HCT116 (cell line): ENCODE results near the gene ANKRD16. TPM values are rescaled to one million over a fixed set of nuclear protein-coding genes. Genes with fewer than 3 reads are reported as not detected.

Experiments used
- ATAC-seq: fragments of 200-7000 bp; cut with Tn5 transposase; 2 replicates; pipeline ENCODE4 v1.9.1; 2020; ENCODE audit warnings: mild to moderate bottlenecking, moderate library complexity
- BruUV-seq: library from RNA; stranded (reverse); fragments of 400-500 nt; replicated peaks from 2 replicates; lab custom pipeline; 2021; lab: Mats Ljungman, UMichigan
- CTCF ChIA-PET: fragments of 300-600 bp; sonication (Branson Sonifier 250); formaldehyde crosslinking; loops from one replicate; lab custom pipeline; 2021; ENCODE audit warnings: antibody characterized with exemption; lab: Charles Lee
- POLR2A ChIA-PET: fragments of 300-600, 350-600 bp; sonication (Branson Sonifier 250); formaldehyde crosslinking; loops from one replicate; lab custom pipeline; 2021; ENCODE audit warnings: antibody characterized with exemption; lab: Charles Lee
- RAD21 ChIA-PET, 2 experiments: fragments of 300-600 bp; sonication (Branson Sonifier 250); formaldehyde crosslinking; loops; one replicate each; lab custom pipeline; 2023; ENCODE audit warnings: low total read pairs in 2 of 2; ENCODE audit not compliant: uncharacterized antibody in 2 of 2, unreplicated experiment in 2 of 2, low non-redundant PET in 1 of 2; lab: Charles Lee
- DNase-seq: peaks from one replicate; pipeline ENCODE4 v3.0.0-alpha.2; 2010; ENCODE audit warnings: low read depth, low spot score
- H2AFZ ChIP-seq: fragments of 200-600 bp; shearing (Covaris generic), sonication (generic); 2 replicates; pipeline ENCODE4 v1.6.1; 2017; ENCODE audit warnings: low read depth, mixed run types, mixed read lengths, antibody characterized with exemption, low read length; ENCODE audit not compliant: poor library complexity, severe bottlenecking
- H3K27ac ChIP-seq: 2 replicates; pipeline ENCODE4 v1.5.1; 2012; ENCODE audit warnings: low read depth, low read length
- H3K27me3 ChIP-seq: fragments of 200-600 bp; sonication (generic); 2 replicates; pipeline ENCODE4 v1.6.1; 2016; ENCODE audit warnings: mixed run types, low read length, mixed read lengths; ENCODE audit not compliant: insufficient read depth
- H3K36me3 ChIP-seq, 2 experiments: fragments of 200-500 bp in 1 of 2; fragments of 200-600 bp in 1 of 2; sonication (Bioruptor generic) in 1 of 2; sonication (generic) in 1 of 2; 2 replicates each; pipeline versions ENCODE4 v1.5.1 to v1.6.1; 2014 to 2016; ENCODE audit warnings: low read length in 2 of 2, inconsistent platforms in 1 of 2, mixed read lengths in 1 of 2, mixed run types in 1 of 2; ENCODE audit not compliant: insufficient read depth in 2 of 2, control insufficient read depth in 1 of 2
- H3K4me1 ChIP-seq, 2 experiments: fragments of 200-600 bp in 1 of 2; sonication (generic) in 1 of 2; 2 replicates each; pipeline versions ENCODE4 v1.5.1 to v1.6.1; 2012 to 2017; ENCODE audit warnings: low read length in 2 of 2, inconsistent platforms in 1 of 2, mild to moderate bottlenecking in 1 of 2, mixed read lengths in 1 of 2, mixed run types in 1 of 2, moderate library complexity in 1 of 2; ENCODE audit not compliant: insufficient read depth in 2 of 2, control insufficient read depth in 1 of 2
- H3K4me2 ChIP-seq: fragments of 200-600 bp; sonication (generic); 2 replicates; pipeline ENCODE4 v1.6.1; 2017; ENCODE audit warnings: mixed run types, low read length, mixed read lengths
- H3K4me3 ChIP-seq, 2 experiments: fragments of 200-600 bp in 1 of 2; sonication (generic) in 1 of 2; replicated peaks in 1 of 2; 2 replicates each; pipeline ENCODE4 v1.5.1; 2011 to 2016; ENCODE audit warnings: low read length in 2 of 2, control low read depth in 1 of 2, low read depth in 1 of 2, mild to moderate bottlenecking in 1 of 2, mixed read lengths in 1 of 2, mixed run types in 1 of 2
- H3K79me2 ChIP-seq: fragments of 200-600 bp; sonication (generic); 2 replicates; pipeline ENCODE4 v1.6.1; 2017; ENCODE audit warnings: mild to moderate bottlenecking, mixed run types, low read length, moderate library complexity, mixed read lengths; ENCODE audit not compliant: insufficient read depth
- H3K9ac ChIP-seq: fragments of 200-600 bp; sonication (generic); 2 replicates; pipeline ENCODE4 v1.6.1; 2016; ENCODE audit warnings: low read length, mixed read lengths
- H3K9me2 ChIP-seq: fragments of 200-600 bp; sonication (generic), shearing (Covaris generic); 2 replicates; pipeline ENCODE4 v1.6.1; 2017; ENCODE audit warnings: mixed run types, mild to moderate bottlenecking, moderate library complexity; ENCODE audit not compliant: insufficient read depth
- H3K9me3 ChIP-seq, 2 experiments: fragments of 200-500 bp in 1 of 2; fragments of 200-600 bp in 1 of 2; sonication (Bioruptor generic) in 1 of 2; sonication (generic) in 1 of 2; 2 replicates each; pipeline ENCODE4 v1.6.1; 2014 to 2017; ENCODE audit warnings: low read length in 2 of 2, mixed read lengths in 2 of 2, inconsistent platforms in 1 of 2, low read depth in 1 of 2, mild to moderate bottlenecking in 1 of 2, mixed run types in 1 of 2, moderate library complexity in 1 of 2; ENCODE audit not compliant: control insufficient read depth in 1 of 2, insufficient read depth in 1 of 2
- H4K20me1 ChIP-seq: fragments of 200-600 bp; sonication (generic), shearing (Covaris generic); 2 replicates; pipeline ENCODE4 v1.6.1; 2017; ENCODE audit warnings: mixed run types, mild to moderate bottlenecking, moderate library complexity; ENCODE audit not compliant: insufficient read depth
- CBX3 ChIP-seq: IDR thresholded peaks from 2 replicates; pipeline ENCODE4 v1.6.1; 2012; ENCODE audit warnings: low read depth
- EGR1 ChIP-seq: IDR thresholded peaks from 2 replicates; pipeline ENCODE4 v1.6.1; 2012; ENCODE audit warnings: low read depth
- ELF1 ChIP-seq: IDR thresholded peaks from 2 replicates; pipeline ENCODE4 v1.6.1; 2012; ENCODE audit warnings: low read depth, borderline replicate concordance
- EZH2phosphoT487 ChIP-seq: fragments of 200-600 bp; IDR thresholded peaks from 2 replicates; pipeline ENCODE4 v1.6.1; 2018; ENCODE audit warnings: antibody characterized with exemption, borderline replicate concordance
- POLR2A ChIP-seq: IDR thresholded peaks from 2 replicates; pipeline ENCODE4 v1.7.0; 2011; ENCODE audit warnings: borderline replicate concordance; ENCODE audit not compliant: insufficient read depth, insufficient read length; ENCODE audit errors: extremely low read depth
- POLR2AphosphoS5 ChIP-seq: IDR thresholded peaks from 2 replicates; pipeline ENCODE4 v1.6.1; 2011; ENCODE audit warnings: mild to moderate bottlenecking, low read depth, low read length, moderate library complexity
- SIN3A ChIP-seq: IDR thresholded peaks from 2 replicates; pipeline ENCODE4 v1.6.1; 2012; ENCODE audit warnings: low read depth
- SP1 ChIP-seq: IDR thresholded peaks from 2 replicates; pipeline ENCODE4 v1.6.1; 2012; ENCODE audit warnings: low read depth
- SRF ChIP-seq: IDR thresholded peaks from 2 replicates; pipeline ENCODE4 v1.6.1; 2012; ENCODE audit warnings: low read depth
- TCF7L2 ChIP-seq: IDR thresholded peaks from 2 replicates; pipeline ENCODE4 v1.7.0; 2011; ENCODE audit warnings: borderline replicate concordance, inconsistent platforms; ENCODE audit not compliant: insufficient read depth, insufficient read length; ENCODE audit errors: extremely low read depth
- YY1 ChIP-seq: IDR thresholded peaks from 2 replicates; pipeline ENCODE4 v1.6.1; 2011; ENCODE audit warnings: low read length, low read depth, moderate library complexity, mild to moderate bottlenecking; ENCODE audit not compliant: insufficient replicate concordance; ENCODE audit errors: extremely low read depth
- ZFX ChIP-seq: fragments of 450-650 bp; IDR thresholded peaks from 2 replicates; pipeline ENCODE4 v1.6.1; 2017
- intact Hi-C: fragments of 100-400 bp; cut with micrococcal nuclease; formaldehyde crosslinking; loops from 2 replicates; pipeline ENCODE4 v1.10.0; 2022
- total RNA-seq: library from RNA; stranded (reverse); gene quantifications from one replicate; pipeline ENCODE4 v1.2.1, GENCODE V29; 2021; ENCODE audit not compliant: unreplicated experiment
- TF ChIP-seq, protein P1 (sequence below): IDR thresholded peaks from 2 replicates; pipeline ENCODE4 v1.6.1; 2011; ENCODE audit warnings: mild to moderate bottlenecking, low read length, moderate library complexity; ENCODE audit not compliant: insufficient replicate concordance; ENCODE audit errors: extremely low read depth
- TF ChIP-seq, protein P2 (sequence below): IDR thresholded peaks from 2 replicates; pipeline ENCODE4 v1.6.1; 2012
- TF ChIP-seq, protein P3 (sequence below): IDR thresholded peaks from 2 replicates; pipeline ENCODE4 v1.6.1; 2012

Gene ANKRD16
- total RNA-seq, 1 experiment from 2014 or later, result 9.4 TPM

DNA sequence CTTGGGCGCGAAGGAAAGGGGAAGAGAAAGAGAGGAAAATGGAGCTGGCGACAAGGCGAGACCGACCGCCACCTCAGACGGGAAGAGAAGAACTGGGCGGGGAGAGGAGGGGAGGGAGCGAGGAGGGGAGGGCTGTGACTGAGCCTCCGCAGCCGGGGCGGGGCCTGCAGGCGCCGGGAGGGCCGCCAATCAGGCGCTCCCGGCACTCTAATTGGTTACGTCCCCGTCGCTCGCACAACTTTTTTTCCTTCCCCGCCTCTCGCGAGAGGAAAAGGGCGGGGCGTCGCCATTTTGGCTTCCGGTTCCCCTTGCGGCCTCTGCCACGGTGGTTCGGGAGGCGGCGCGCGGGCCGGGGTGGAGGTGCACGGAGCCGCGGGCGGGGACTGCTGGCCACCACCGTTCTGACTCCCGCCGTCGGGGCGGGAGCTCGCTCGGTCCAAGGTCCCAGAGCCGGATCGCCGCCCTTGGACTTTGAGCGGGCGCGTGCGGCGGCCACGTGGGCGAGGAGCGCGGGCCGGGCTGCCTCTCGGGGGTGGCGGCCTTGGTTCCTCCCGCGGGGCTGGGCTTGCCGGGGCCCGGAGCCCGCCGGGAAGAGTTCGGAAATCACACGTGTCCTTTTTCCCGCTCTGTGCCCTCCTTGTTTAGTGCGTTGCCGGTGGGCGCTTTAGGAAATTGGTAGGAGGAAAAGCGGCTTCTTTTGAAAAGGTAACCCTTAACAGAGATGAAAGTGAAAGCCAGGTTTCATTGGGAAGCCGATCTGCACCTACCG, 76.2 kb downstream of the ANKRD16 start, which contains the start of gene GDI2:
Gene GDI2 (minus strand): TSS at position 94 of the 769 bp plus-strand sequence. CDS start 176 bp downstream, outside the sequence.
- Histone ChIP-seq H3K9ac (peak within 1 kb of the TSS; percentile 100), H3K4me3 (peak within 1 kb of the TSS; percentile 91 to 99), H3K9me3 (no peaks in the 10 kb centered on the region), H3K79me2 (peaks cover 54% of the 10 kb centered on the region), H3K9me2 (no peaks in the 10 kb centered on the region)
- POLR2A ChIA-PET, result interaction anchor here (0.7 to 2.0 kb wide), 7 partner anchors 12 to 77 kb away, joined by 3 to 5 read pairs (median 3); partner anchors contain the start of genes ANKRD16 and FBH1
- intact Hi-C loops, result loop anchor here (1.0 to 5.0 kb wide), 2 partner anchors 39 to 60 kb away; no protein-coding TSS in a partner anchor
- TF ChIP-seq SP1, result peak; percentile 88
- peak; percentile 14 for TF ChIP-seq TCF7L2
- TF ChIP-seq POLR2A, result peak; percentile 86
- TF ChIP-seq ZFX, result peak; percentile 88
- peak; percentile 50; the same call in 1 of the 2 replicates for TF ChIP-seq EGR1
- no peak; the same call in 1 of the 2 replicates for TF ChIP-seq SRF
- TF ChIP-seq CBX3, result peak; percentile 70; the same call in 1 of the 2 replicates
- peak; percentile 96 for TF ChIP-seq POLR2AphosphoS5
- TF ChIP-seq ELF1, result peak; percentile 50
- TF ChIP-seq SIN3A, result peak; percentile 95
- TF ChIP-seq, protein P1, sequence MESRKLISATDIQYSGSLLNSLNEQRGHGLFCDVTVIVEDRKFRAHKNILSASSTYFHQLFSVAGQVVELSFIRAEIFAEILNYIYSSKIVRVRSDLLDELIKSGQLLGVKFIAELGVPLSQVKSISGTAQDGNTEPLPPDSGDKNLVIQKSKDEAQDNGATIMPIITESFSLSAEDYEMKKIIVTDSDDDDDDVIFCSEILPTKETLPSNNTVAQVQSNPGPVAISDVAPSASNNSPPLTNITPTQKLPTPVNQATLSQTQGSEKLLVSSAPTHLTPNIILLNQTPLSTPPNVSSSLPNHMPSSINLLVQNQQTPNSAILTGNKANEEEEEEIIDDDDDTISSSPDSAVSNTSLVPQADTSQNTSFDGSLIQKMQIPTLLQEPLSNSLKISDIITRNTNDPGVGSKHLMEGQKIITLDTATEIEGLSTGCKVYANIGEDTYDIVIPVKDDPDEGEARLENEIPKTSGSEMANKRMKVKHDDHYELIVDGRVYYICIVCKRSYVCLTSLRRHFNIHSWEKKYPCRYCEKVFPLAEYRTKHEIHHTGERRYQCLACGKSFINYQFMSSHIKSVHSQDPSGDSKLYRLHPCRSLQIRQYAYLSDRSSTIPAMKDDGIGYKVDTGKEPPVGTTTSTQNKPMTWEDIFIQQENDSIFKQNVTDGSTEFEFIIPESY, result peak; percentile 96
- TF ChIP-seq EZH2phosphoT487, result no peak
- TF ChIP-seq, protein P2, sequence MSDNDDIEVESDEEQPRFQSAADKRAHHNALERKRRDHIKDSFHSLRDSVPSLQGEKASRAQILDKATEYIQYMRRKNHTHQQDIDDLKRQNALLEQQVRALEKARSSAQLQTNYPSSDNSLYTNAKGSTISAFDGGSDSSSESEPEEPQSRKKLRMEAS, result peak; percentile 97
- peak; percentile 89 for TF ChIP-seq YY1
- TF ChIP-seq, protein P3, sequence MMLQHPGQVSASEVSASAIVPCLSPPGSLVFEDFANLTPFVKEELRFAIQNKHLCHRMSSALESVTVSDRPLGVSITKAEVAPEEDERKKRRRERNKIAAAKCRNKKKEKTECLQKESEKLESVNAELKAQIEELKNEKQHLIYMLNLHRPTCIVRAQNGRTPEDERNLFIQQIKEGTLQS, result no peak
- TF ChIP-seq, all 23 proteins: peak for 12
- ATAC-seq (peak; percentile 96), DNase-seq (peak; percentile 90)
- no TSS peak for BruUV-seq
- ChIA-PET CTCF (interaction anchor here (1.1 kb wide), 1 partner anchor 77 kb away, joined by 3 read pairs; the partner anchor contains the start of gene FBH1), RAD21 (interaction anchor here in 1 of 2 experiments (0.7 kb wide), 1 partner anchor 62 kb away, joined by 3 read pairs; no protein-coding TSS in a partner anchor)
- Histone ChIP-seq H3K36me3 (no peaks in the 10 kb centered on the region), H2AFZ (no peak within 1 kb of the TSS), H3K27me3 (no peaks in the 10 kb centered on the region), H4K20me1 (peaks cover 17% of the 10 kb centered on the region; the same call in 1 of the 2 replicates), H3K4me1 (peaks cover 11 to 27% of the 10 kb centered on the region in 2 experiments; a peak in 3 of 4 replicates), H3K4me2 (peak within 1 kb of the TSS; percentile 96), H3K27ac (peak within 1 kb of the TSS; percentile 85)
